Skin epidermis (tissue), 12 donors: ENCODE data around the gene RPS16.
A peak's percentile ranks its signal among the peaks of the same experiment; 100 is the strongest.
"Not testable (repeated sequence)": the region's sequence is repeated elsewhere in the genome, so short reads cannot be mapped to it uniquely, and the experiment has no call there.

ENCODE experiments used
- H3K27ac ChIP-seq, 21 experiments: fragments of 200-600 bp; sonication (generic) in 11 of 21; one replicate each; pipeline ENCODE4 v1.5.0; 2020; ENCODE audit warnings: mild to moderate bottlenecking in 3 of 21, inconsistent platforms in 2 of 21, moderate library complexity in 2 of 21
- H3K4me3 ChIP-seq, 7 experiments: fragments of 200-600 bp; sonication (generic) in 2 of 7; one replicate each; pipeline ENCODE4 v1.5.0; 2020; ENCODE audit warnings: inconsistent platforms in 2 of 7, mild to moderate bottlenecking in 2 of 7, moderate library complexity in 1 of 7

The RPS16 gene

GRCh38 chr19:39435499-39436349 lies at the start of gene RPS16:
Gene RPS16 (minus strand): TSS chr19:39435949. CDS start chr19:39435895, 54 bp downstream.
- peak within 1 kb of the TSS; percentile 82 to 98 (median 93) for H3K27ac ChIP-seq
- H3K4me3 ChIP-seq, result peak within 1 kb of the TSS; percentile 61 to 99 (median 88)

GRCh38 chr19:39483141-39483540 lies 47.4 kb upstream of the RPS16 start:
- Histone ChIP-seq H3K4me3 (no peak overlapping the region), H3K27ac (no peak overlapping the region)

- H3K4me3 ChIP-seq, result peak overlapping the region; percentile 74 to 99 (median 95)
- H3K27ac ChIP-seq, result peak overlapping the region in 11 of 21 experiments; percentile 72 to 98 (median 88)
These were observed 45.9 kb upstream of the RPS16 start for GRCh38 chr19:39481676-39482075.

GRCh38 chr19:39481229-39481545 lies 45.4 kb upstream of the RPS16 start:
- Histone ChIP-seq H3K4me3 (peak overlapping the region; percentile 74 to 99 (median 95)), H3K27ac (peak overlapping the region; percentile 41 to 98 (median 87))

GRCh38 chr19:39480337-39481228 lies 44.8 kb upstream of the RPS16 start, which contains the start of gene TIMM50:
Gene TIMM50 (plus strand): TSS chr19:39480838. CDS start chr19:39480854, 16 bp downstream.
- Histone ChIP-seq H3K4me3 (peak within 1 kb of the TSS; percentile 74 to 99 (median 95)), H3K27ac (peak within 1 kb of the TSS; percentile 41 to 98 (median 87))

GRCh38 chr19:39479916-39480315 lies 44.2 kb upstream of the RPS16 start:
- Histone ChIP-seq H3K27ac (peak overlapping the region in 19 of 21 experiments; percentile 72 to 98 (median 87)), H3K4me3 (peak overlapping the region in 6 of 7 experiments; percentile 74 to 99 (median 94))

- not testable (repeated sequence) for H3K4me3 ChIP-seq
- peak overlapping the region in 1 of 21 experiments; percentile 87 for H3K27ac ChIP-seq
These were observed 43.6 kb upstream of the RPS16 start for GRCh38 chr19:39479319-39479801.

- H3K4me3 ChIP-seq, result no peak overlapping the region
- no peak overlapping the region for H3K27ac ChIP-seq
These were observed 40.0 kb upstream of the RPS16 start for GRCh38 chr19:39475748-39476147.

GRCh38 chr19:39474139-39474620 lies 38.4 kb upstream of the RPS16 start:
- H3K27ac ChIP-seq, result no peak overlapping the region
- no peak overlapping the region for H3K4me3 ChIP-seq

- no peak overlapping the region for H3K4me3 ChIP-seq
These were observed 37.8 kb upstream of the RPS16 start for GRCh38 chr19:39473443-39473960.

GRCh38 chr19:39472746-39473442 lies 37.1 kb upstream of the RPS16 start:
- H3K27ac ChIP-seq, result no peak overlapping the region
- H3K4me3 ChIP-seq, result no peak overlapping the region

More at GRCh38 chr19:39473443-39473960, 37.8 kb upstream of the RPS16 start:
- no peak overlapping the region for H3K27ac ChIP-seq

- Histone ChIP-seq H3K27ac (no peak overlapping the region), H3K4me3 (no peak overlapping the region)
These were observed 36.2 kb upstream of the RPS16 start for GRCh38 chr19:39471756-39472536.

- no peak overlapping the region for H3K4me3 ChIP-seq
- no peak overlapping the region for H3K27ac ChIP-seq
These were observed 35.1 kb upstream of the RPS16 start for GRCh38 chr19:39470724-39471339.

GRCh38 chr19:39469567-39469966 lies 33.8 kb upstream of the RPS16 start:
- Histone ChIP-seq H3K27ac (no peak overlapping the region), H3K4me3 (no peak overlapping the region)

GRCh38 chr19:39469036-39469435 lies 33.3 kb upstream of the RPS16 start:
- Histone ChIP-seq H3K4me3 (no peak overlapping the region), H3K27ac (no peak overlapping the region)

GRCh38 chr19:39467941-39468340 lies 32.2 kb upstream of the RPS16 start:
- Histone ChIP-seq H3K4me3 (no peak overlapping the region), H3K27ac (no peak overlapping the region)

GRCh38 chr19:39465956-39466747 lies 30.4 kb upstream of the RPS16 start:
- H3K4me3 ChIP-seq, result no peak overlapping the region

More at GRCh38 chr19:39465956-39466747, 30.4 kb upstream of the RPS16 start:
- no peak overlapping the region for H3K27ac ChIP-seq
